Vagina (tissue), 2 donors: ENCODE results near the gene STK11IP. TPM values are rescaled to one million over a fixed set of nuclear protein-coding genes. Genes with fewer than 3 reads are reported as not detected.

ENCODE experiments used
- DNase-seq, 2 donors: peaks; one replicate each; pipeline ENCODE4 v3.0.0-alpha.2; 2017; ENCODE audit errors: extremely low spot score in 2 of 2
- H3K27ac ChIP-seq: fragments of 200-600 bp; sonication (generic); one replicate; pipeline ENCODE4 v1.5.1; 2019
- H3K27me3 ChIP-seq: fragments of 200-600 bp; sonication (generic); one replicate; pipeline ENCODE4 v1.5.1; 2019
- H3K36me3 ChIP-seq, 2 donors: fragments of 200-600 bp; sonication (generic); one replicate each; pipeline ENCODE4 v1.5.1; 2017 to 2019
- H3K4me1 ChIP-seq: fragments of 200-600 bp; sonication (generic); one replicate; pipeline ENCODE4 v1.5.1; 2019
- H3K4me3 ChIP-seq, 2 donors: fragments of 200-600 bp; sonication (generic); 1 replicate in 1 of 2; 2 replicates in 1 of 2; pipeline ENCODE4 v1.5.1; 2016 to 2019
- H3K9me3 ChIP-seq: fragments of 200-600 bp; sonication (generic); one replicate; pipeline ENCODE4 v1.5.1; 2019
- POLR2A ChIP-seq, 2 donors: fragments of 450-650 bp; IDR thresholded peaks; one replicate each; pipeline ENCODE4 v1.6.1; 2017; ENCODE audit warnings: antibody characterized with exemption in 2 of 2, mild to moderate bottlenecking in 2 of 2, moderate library complexity in 2 of 2
- POLR2AphosphoS5 ChIP-seq, 2 donors: sonication (generic); formaldehyde crosslinking; IDR thresholded peaks; one replicate each; pipeline ENCODE4 v1.9.0; 2017; ENCODE audit warnings: antibody characterized with exemption in 2 of 2, mild to moderate bottlenecking in 2 of 2, low read depth in 1 of 2; ENCODE audit not compliant: insufficient read depth in 1 of 2
- intact Hi-C: fragments of 100-400 bp; cut with DNase I; formaldehyde crosslinking; loops from one replicate; pipeline ENCODE4 v1.15.1; 2023
- total RNA-seq: library from RNA; depleted of rRNA; stranded (reverse); fragments of >200 nt; gene quantifications from one replicate; pipeline ENCODE4 v1.2.3, GENCODE V29; 2016
- TF ChIP-seq, protein P1 (sequence below), 3 experiments: fragments of 450-650 bp in 2 of 3; fragments of 200-600 bp in 1 of 3; sonication (generic) in 1 of 3; IDR thresholded peaks; one replicate each; pipeline ENCODE4 v1.5.1; 2017 to 2019; ENCODE audit warnings: antibody characterized with exemption in 3 of 3, mild to moderate bottlenecking in 2 of 3, moderate library complexity in 2 of 3

The STK11IP gene
- total RNA-seq, 1 donor from 2014 or later: 11.3 TPM

DNA sequence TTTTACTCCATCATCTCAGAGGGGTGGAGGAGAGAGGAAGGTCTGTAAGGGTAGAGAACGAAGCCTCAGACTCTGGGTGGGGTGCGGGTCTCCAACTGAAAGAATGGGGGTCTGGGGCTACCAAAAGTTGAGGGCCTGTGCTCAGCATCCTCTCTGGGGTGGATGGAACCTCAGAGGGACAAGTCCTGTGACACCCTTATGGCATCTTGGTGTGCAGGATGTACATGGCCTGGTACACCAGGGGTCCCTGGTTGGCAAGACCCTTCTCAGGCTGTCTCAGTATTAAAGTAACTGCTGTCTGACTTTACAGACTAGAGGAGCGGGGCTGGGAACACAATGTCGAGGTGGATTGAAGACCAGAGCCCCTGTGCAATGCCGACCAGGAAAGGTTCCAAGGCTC lies 27.5 kb downstream of the STK11IP start:
- intact Hi-C loops: no loop called here

DNA sequence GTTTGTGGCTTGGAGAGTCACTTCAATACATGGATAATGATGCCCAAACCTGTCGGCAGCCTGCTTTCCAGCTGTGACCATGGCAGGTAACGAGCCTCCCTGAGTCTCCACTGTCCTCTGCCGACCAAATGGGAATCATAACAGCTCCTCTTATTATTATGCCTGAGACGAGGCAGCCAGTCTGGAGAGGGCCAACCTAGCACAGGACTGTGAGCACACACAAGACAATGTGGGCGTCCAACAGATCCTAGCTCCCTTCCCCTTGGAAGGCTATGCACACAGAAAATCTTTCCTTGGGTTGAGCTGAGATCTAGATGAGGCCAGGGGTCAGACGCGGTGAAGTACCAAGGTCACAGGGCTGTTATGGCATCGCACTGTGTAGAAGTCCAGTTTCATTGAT lies 28.9 kb downstream of the STK11IP start:
- no peak for DNase-seq
- peaks cover 12% of the 10 kb centered on the region for H3K4me1 ChIP-seq
- no peak overlapping the region for H3K4me3 ChIP-seq
- intact Hi-C loops: no loop called here
- H3K27me3 ChIP-seq: no peaks in the 10 kb centered on the region
- H3K36me3 ChIP-seq: no peaks in the 10 kb centered on the region
- H3K9me3 ChIP-seq: no peaks in the 10 kb centered on the region
- H3K27ac ChIP-seq: no peak overlapping the region
- no peak for TF ChIP-seq POLR2AphosphoS5 (IDR thresholded peaks at IDR 0.05; ENCODE audit: insufficient read depth in 1 of 2, low read depth in 1 of 2)
- TF ChIP-seq, protein P1, sequence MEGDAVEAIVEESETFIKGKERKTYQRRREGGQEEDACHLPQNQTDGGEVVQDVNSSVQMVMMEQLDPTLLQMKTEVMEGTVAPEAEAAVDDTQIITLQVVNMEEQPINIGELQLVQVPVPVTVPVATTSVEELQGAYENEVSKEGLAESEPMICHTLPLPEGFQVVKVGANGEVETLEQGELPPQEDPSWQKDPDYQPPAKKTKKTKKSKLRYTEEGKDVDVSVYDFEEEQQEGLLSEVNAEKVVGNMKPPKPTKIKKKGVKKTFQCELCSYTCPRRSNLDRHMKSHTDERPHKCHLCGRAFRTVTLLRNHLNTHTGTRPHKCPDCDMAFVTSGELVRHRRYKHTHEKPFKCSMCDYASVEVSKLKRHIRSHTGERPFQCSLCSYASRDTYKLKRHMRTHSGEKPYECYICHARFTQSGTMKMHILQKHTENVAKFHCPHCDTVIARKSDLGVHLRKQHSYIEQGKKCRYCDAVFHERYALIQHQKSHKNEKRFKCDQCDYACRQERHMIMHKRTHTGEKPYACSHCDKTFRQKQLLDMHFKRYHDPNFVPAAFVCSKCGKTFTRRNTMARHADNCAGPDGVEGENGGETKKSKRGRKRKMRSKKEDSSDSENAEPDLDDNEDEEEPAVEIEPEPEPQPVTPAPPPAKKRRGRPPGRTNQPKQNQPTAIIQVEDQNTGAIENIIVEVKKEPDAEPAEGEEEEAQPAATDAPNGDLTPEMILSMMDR (IDR thresholded peaks at IDR 0.05): no peak

More for the DNA sequence above, 27.5 kb downstream of the STK11IP start:
- Histone ChIP-seq H3K27ac (no peak overlapping the region), H3K27me3 (no peaks in the 10 kb centered on the region), H3K4me1 (peaks cover 12% of the 10 kb centered on the region), H3K4me3 (no peak overlapping the region), H3K36me3 (no peaks in the 10 kb centered on the region), H3K9me3 (no peaks in the 10 kb centered on the region)
- DNase-seq: no peak
- TF ChIP-seq POLR2AphosphoS5 (IDR thresholded peaks at IDR 0.05; ENCODE audit: insufficient read depth in 1 of 2, low read depth in 1 of 2) (no peak), POLR2A (IDR thresholded peaks at IDR 0.05) (no peak)
- TF ChIP-seq, protein P1 (IDR thresholded peaks at IDR 0.05): no peak

GRCh38 chr2:219627103-219628100 lies 29.7 kb downstream of the STK11IP start, which contains the start of gene SLC4A3:
TSS of gene SLC4A3 (plus strand) at chr2:219627630. CDS start at chr2:219627993, 363 bp downstream.
- no peaks in the 10 kb centered on the region for H3K9me3 ChIP-seq
- intact Hi-C loops: no loop called here

DNA sequence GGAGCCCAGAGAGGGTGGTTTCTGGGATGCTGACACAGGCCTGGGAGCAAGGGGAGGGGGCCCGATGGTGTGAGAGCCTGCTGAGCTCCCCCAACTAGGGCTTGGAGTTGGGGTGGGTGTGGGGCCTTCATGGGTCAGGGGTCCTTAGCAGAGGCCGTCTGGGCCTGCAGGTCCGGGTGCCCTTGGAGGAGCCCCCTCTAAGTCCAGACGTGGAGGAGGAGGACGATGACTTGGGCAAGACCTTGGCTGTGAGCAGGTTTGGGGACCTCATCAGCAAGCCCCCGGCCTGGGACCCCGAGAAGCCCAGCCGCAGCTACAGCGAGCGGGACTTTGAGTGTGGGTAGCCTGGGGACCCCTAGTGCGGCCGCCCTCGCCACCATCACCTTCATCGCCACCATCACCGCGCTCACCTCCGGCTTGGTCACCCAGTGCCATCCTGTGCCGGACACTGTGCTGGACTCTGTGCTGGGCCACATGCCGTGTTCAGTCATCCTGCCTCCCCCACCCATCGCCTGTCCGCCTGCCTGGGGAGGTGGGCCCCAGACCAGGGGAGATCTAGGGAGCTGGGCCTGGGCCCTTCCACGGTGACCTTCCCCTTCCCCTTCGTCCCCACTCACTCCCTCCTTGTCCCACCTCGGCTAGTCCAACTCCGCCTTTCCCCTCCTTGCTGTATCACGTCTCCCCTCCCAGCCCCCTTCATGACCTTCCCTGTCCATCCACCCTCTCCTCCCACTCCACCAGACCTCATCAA lies 30.8 kb downstream of the STK11IP start:
- H3K27me3 ChIP-seq: no peaks in the 10 kb centered on the region
- TF ChIP-seq POLR2AphosphoS5 (IDR thresholded peaks at IDR 0.05; ENCODE audit: insufficient read depth in 1 of 2, low read depth in 1 of 2) (no peak), POLR2A (IDR thresholded peaks at IDR 0.05) (no peak)
- TF ChIP-seq, protein P1 (IDR thresholded peaks at IDR 0.05): no peak
- DNase-seq: no peak
- H3K4me3 ChIP-seq: peak overlapping the region; percentile 45 to 82
- no peaks in the 10 kb centered on the region for H3K36me3 ChIP-seq
- no peaks in the 10 kb centered on the region for H3K9me3 ChIP-seq
- no peak overlapping the region for H3K27ac ChIP-seq
- peaks cover 12% of the 10 kb centered on the region for H3K4me1 ChIP-seq
- intact Hi-C loops: no loop called here

More at GRCh38 chr2:219627103-219628100, 29.7 kb downstream of the STK11IP start, which contains the start of gene SLC4A3:
- Histone ChIP-seq H3K36me3 (no peaks in the 10 kb centered on the region), H3K4me1 (peaks cover 12% of the 10 kb centered on the region), H3K4me3 (peak within 1 kb of the TSS; percentile 45 to 82), H3K27me3 (no peaks in the 10 kb centered on the region), H3K27ac (peak within 1 kb of the TSS; percentile 7)
- no peak for DNase-seq
- TF ChIP-seq POLR2AphosphoS5 (IDR thresholded peaks at IDR 0.05; ENCODE audit: insufficient read depth in 1 of 2, low read depth in 1 of 2): no peak
